Breast epithelium (tissue), 3 donors: ENCODE measurements around the gene THADA.

Experiments used
- CTCF ChIP-seq, 3 donors: fragments of 450-650 bp; IDR thresholded peaks; one replicate each; pipeline ENCODE4 v1.5.1; 2016 to 2017; ENCODE audit warnings: antibody characterized with exemption in 3 of 3, mild to moderate bottlenecking in 3 of 3, moderate library complexity in 3 of 3
- POLR2A ChIP-seq: fragments of 450-650 bp; IDR thresholded peaks from one replicate; pipeline ENCODE4 v1.6.1; 2016; ENCODE audit warnings: antibody characterized with exemption, mild to moderate bottlenecking, moderate library complexity

- TF ChIP-seq POLR2A (no peak), CTCF (IDR thresholded peaks at IDR 0.05) (no peak)
Measured at GRCh38 chr2:43210125-43210466, 385.7 kb downstream of the THADA start.
